Mononuclear cell (primary cell): Measurements from ENCODE around the gene UBE2E1. TPM values are rescaled to one million over a fixed set of nuclear protein-coding genes. Genes with fewer than 3 reads are reported as not detected.
"Not testable (repeated sequence)": the region's sequence is repeated elsewhere in the genome, so short reads cannot be mapped to it uniquely, and the experiment has no call there.

ENCODE experiments used
- H3K27me3 ChIP-seq: 2 replicates; pipeline ENCODE4 v1.6.0; 2011; ENCODE audit warnings: low read length, control low read depth; ENCODE audit not compliant: insufficient read depth
- H3K4me1 ChIP-seq: 2 replicates; pipeline ENCODE4 v1.5.1; 2011; ENCODE audit warnings: mild to moderate bottlenecking, low read length, control low read depth; ENCODE audit not compliant: insufficient read depth
- H3K4me3 ChIP-seq: 2 replicates; pipeline ENCODE4 v1.5.1; 2011; ENCODE audit warnings: mild to moderate bottlenecking, low read length, moderate library complexity
- H3K9me3 ChIP-seq: 2 replicates; pipeline ENCODE4 v1.5.1; 2011; ENCODE audit warnings: low read depth, mild to moderate bottlenecking, control low read depth, low read length
- total RNA-seq: library from RNA; depleted of rRNA; stranded (reverse); fragments of >200 nt; gene quantifications from one replicate; pipeline ENCODE4 v1.2.3, GENCODE V29; 2012

The UBE2E1 gene
- total RNA-seq, 1 donor: 113 TPM

DNA sequence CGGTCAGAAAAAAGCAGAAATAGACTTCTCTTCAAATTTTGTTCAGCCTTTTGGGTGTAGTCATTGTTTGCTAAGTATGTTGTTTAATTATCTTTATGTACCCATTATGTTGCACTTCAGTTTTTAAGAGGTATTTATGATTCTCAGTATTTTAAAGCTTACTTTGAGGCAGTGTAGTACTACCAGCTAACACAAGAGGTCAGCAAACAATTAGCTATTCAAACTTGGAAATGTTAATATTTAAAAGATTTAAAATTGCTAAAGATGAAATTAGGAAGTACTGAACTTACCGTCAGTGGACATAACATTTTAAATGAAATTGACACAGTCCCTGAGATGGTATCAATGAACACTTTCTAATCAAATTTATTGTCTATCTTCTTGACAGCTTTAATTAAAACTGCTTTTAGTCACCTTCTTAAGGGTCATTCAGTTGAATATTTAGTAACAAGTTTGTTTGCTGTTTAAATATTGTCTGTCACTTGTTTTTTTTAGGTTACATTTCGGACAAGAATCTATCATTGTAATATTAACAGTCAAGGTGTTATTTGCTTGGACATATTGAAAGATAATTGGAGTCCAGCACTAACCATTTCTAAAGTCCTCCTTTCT lies 83.0 kb downstream of the UBE2E1 start:
- H3K4me1 ChIP-seq: no peaks in the 10 kb centered on the region
- no peak overlapping the region for H3K4me3 ChIP-seq
- no peaks in the 10 kb centered on the region for H3K9me3 ChIP-seq
- no peaks in the 10 kb centered on the region for H3K27me3 ChIP-seq

DNA sequence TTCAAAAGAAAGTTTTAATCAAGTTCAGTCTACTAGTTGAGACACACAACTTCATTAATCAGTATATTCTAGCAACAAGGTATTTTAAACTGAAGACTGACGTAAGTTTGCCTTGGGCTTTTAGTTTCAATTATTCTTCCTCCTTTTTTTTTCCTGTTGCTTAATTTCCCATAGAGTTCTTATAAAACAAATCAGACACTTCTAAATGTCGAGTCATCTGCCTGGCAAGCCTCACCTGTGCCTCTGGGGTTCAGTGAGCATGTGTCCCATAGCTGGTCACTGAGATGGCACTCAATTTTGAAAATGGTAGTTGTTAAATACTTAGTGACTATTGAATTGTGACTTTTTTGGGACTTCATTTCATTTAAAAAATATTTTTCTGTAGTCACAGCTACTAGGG lies 83.6 kb downstream of the UBE2E1 start:
- no peaks in the 10 kb centered on the region for H3K4me1 ChIP-seq
- no peak overlapping the region for H3K4me3 ChIP-seq
- no peaks in the 10 kb centered on the region for H3K9me3 ChIP-seq
- no peaks in the 10 kb centered on the region for H3K27me3 ChIP-seq

DNA sequence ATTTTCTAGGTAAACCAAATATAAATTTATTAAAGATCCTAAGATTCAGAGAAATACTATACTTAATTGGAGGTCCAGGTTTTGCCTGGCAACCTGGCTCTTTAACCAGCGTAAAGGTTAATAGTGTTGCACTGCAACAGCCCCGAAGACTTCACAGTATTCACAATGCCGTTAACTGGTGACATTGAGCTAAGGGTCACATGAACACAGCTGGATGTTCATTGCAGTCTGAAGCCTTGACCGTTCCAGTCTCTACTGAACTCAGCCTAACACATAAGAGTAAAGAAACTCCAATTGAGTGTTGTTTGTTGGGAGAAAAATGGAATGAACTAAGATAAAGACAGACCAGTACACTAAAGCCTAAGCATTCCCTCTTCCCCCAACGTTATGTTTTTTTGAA lies 84.2 kb downstream of the UBE2E1 start:
- Histone ChIP-seq H3K27me3 (no peaks in the 10 kb centered on the region), H3K9me3 (no peaks in the 10 kb centered on the region), H3K4me1 (no peaks in the 10 kb centered on the region), H3K4me3 (no peak overlapping the region)

DNA sequence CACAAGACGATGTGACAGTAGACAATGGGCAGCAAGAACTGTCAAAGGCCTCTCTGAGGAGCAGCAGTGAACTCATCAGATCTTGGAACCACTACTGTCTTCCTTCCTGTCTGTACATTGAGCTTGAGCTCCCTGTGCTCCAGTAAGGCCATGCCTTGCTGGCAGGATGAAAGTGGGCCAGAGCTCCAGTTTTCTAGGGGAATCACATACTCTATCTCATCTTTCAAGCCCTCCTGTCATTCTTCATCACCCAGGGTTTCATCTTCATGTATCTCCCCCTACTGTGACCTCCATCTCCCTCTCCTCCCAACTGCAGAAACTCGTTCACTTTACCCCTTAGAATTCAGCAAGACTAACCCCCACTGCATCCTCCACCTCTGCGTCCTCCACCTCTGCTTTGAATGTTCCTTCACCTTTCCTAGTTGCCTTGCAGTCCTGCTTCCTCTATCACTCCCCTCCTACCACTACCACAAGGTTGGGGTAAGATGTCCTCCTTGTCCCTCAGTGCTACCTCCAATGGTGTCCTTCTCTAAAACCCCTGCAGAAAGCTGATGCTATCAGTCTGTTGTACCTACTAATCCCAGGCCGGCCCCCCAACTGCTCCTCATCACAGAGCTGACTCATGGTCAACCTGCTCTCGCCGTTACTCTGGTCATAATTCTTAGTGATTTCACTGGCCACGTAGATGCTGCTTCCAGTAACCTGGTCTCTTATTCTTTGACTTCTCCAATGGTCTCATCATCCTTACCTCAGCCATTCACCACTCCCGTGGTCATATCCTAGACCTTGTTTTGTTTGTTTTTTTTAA lies 88.7 kb downstream of the UBE2E1 start:
- no peaks in the 10 kb centered on the region for H3K4me1 ChIP-seq
- H3K4me3 ChIP-seq: no peak overlapping the region
- H3K27me3 ChIP-seq: no peaks in the 10 kb centered on the region
- H3K9me3 ChIP-seq: no peaks in the 10 kb centered on the region

DNA sequence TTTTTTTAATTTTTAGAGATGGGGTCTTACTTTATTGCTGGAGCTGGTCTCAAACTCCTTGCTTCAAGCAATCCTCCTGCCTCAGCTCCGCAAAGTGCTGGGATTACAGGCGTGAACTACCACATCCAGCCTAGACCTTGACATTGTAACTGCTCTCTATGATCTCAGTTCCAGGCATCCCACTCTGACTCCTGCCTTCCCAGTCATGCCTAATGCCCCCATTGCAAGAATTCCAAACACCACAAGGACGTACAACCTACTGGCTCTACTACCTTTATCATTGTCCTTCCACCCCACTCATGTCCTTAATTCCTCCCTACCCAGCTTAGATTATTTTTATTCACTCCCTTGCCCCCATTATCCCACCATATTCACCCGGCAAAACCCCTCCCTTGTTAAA lies 89.4 kb downstream of the UBE2E1 start:
- Histone ChIP-seq H3K9me3 (no peaks in the 10 kb centered on the region), H3K27me3 (no peaks in the 10 kb centered on the region), H3K4me3 (no peak overlapping the region), H3K4me1 (no peaks in the 10 kb centered on the region)

DNA sequence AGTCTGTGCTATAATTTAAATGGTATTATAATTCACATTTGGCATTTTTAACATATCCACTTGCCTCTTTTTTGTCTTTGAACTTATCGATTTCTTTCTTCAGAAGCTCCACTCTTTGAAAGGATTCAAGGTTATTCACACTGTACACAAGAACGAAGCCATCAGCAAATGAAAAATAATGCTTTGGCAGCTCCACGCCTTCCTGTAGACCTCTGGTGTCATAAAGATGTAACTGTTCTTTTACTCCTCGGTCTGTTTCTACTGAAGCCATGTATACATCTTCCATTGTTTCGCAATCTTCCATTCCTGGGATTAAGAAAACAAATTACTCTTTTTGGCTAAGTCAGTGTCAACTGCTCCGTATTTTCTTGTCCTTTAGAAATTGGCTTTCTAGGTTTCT lies 95.0 kb downstream of the UBE2E1 start:
- H3K9me3 ChIP-seq: no peaks in the 10 kb centered on the region
- no peaks in the 10 kb centered on the region for H3K27me3 ChIP-seq
- no peaks in the 10 kb centered on the region for H3K4me1 ChIP-seq
- no peak overlapping the region for H3K4me3 ChIP-seq

DNA sequence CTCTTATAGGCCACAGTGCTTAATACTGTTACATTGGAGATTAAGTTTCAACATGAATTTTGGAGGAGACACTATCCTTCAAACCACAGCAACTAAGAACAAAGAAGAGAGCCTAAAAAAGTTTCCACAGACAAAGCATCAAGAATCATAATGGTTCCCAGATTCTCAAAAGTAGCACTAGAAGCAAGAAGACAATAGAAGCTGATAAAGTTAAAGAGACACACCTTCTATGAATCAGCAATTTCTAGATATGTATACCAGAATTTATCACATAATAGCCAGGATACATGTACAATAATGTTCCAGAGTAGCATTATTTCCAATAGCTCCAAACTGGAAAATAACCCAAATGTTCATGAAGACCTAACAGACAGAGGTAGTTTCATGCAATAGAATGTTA lies 98.8 kb downstream of the UBE2E1 start:
- H3K4me3 ChIP-seq: no peak overlapping the region
- H3K4me1 ChIP-seq: no peaks in the 10 kb centered on the region
- H3K9me3 ChIP-seq: no peaks in the 10 kb centered on the region
- no peaks in the 10 kb centered on the region for H3K27me3 ChIP-seq

DNA sequence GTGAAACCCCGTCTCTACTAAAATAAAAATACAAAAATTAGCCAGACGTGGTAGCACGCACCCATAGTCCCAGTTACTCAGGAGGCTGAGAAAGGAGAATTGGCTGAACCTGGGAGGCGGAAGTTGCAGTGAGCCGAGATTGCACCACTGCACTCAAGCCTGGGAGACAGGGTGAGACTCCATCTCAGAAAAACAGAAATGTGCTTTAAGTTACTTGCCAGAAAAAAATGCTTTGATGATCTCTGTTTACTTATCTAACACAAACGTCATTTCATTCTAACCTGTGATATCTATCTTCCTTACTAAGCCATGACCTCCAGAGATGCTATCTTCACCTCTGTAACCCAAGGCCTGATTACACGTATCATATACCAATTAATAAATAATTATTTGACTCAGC lies 103.6 kb downstream of the UBE2E1 start:
- Histone ChIP-seq H3K27me3 (no peaks in the 10 kb centered on the region), H3K4me1 (no peaks in the 10 kb centered on the region), H3K9me3 (no peaks in the 10 kb centered on the region), H3K4me3 (no peak overlapping the region)

DNA sequence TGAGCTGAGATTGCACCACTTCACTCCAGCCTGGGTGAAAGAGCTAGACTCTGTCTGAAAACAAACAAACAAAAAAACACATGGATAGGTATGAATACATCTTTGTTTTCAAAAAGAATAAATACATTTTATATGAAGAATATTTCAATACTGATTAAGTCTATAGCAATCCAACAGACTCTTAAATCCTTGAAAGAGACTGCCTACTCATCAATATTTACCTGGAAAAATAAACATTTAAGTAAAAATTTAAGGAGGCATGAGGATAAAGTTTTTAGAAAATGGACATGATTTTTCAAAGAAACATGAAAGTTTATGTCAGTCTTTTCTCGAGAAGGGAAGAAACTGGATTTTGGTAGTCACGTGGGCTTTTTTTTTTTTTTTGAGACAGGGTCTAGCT lies 105.6 kb downstream of the UBE2E1 start:
- no peak overlapping the region for H3K4me3 ChIP-seq
- H3K9me3 ChIP-seq: no peaks in the 10 kb centered on the region
- no peaks in the 10 kb centered on the region for H3K27me3 ChIP-seq
- H3K4me1 ChIP-seq: peaks cover 15% of the 10 kb centered on the region

DNA sequence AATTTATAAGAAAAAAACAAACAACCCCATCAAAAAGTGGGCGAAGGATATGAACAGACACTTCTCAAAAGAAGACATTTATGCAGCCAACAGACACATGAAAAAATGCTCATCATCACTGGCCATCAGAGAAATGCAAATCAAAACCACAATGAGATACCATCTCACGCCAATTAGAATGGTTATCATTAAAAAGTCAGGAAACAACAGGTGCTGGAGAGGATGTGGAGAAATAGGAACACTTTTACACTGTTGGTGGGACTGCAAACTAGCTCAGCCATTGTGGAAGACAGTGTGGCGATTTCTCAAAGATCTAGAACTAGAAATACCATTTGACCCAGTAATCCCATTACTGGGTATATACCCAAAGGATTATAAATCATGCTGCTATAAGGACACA lies 106.6 kb downstream of the UBE2E1 start:
- H3K4me3 ChIP-seq, H3K27me3 ChIP-seq, H3K9me3 ChIP-seq: not testable (repeated sequence)
- peaks cover 16% of the 10 kb centered on the region for H3K4me1 ChIP-seq

DNA sequence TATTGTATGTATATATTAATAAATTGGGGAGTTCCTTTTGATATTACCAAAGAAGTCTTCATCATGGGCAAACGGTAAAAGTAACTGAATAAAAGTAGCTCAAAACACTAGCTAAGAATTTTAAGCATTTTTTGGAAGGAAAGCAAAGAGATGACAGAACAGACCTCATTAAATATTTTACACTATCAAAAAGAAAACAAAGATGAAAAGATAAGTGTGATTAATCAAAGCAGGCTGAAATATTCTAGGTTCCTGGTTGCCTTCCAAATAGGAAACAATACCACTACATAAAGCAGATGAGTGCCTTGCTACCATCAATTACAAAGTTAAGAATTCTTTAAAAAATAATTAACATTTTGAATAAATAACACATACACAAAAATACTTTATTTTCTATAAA lies 107.4 kb downstream of the UBE2E1 start:
- H3K27me3 ChIP-seq: no peaks in the 10 kb centered on the region
- H3K4me1 ChIP-seq: peaks cover 22% of the 10 kb centered on the region
- no peak overlapping the region for H3K4me3 ChIP-seq
- no peaks in the 10 kb centered on the region for H3K9me3 ChIP-seq

DNA sequence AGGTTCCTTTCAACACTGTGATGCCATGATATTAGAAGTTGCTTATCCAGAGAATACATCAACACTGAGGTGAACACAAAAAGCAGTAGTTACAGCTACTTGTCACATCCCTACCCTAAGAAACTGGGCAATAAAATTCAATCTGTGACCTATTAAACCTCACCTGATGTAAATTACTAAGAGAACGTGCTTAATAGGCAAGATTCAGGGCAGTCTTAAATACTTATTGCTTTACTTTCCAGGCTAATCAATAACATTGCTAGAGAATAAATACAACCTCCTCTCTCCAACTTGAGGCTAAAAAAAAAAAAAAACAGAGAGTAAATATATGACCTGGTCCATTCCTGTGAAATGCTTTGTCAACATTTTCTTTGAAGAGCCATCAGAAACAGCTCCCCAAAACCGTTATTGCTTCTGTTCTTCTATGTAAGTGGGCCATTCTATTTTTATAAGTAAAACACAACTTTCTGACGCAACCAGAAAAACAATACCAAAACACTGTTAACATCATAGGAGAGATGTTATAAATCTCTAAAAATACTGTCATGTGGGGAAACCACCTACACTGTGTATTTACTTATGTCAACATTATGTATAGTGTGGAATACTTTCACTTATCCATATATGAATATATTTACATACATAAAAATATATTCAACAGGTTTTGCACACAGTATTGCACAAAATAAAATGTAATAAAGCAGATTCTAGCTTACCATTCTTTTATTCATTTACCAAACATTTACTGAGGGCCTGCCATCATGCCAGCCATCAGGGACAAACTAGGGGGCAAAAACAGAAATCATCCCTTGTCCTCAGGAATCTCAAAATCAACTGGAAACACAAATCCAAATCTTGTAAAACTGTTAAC lies 108.4 kb downstream of the UBE2E1 start:
- Histone ChIP-seq H3K4me1 (peaks cover 31% of the 10 kb centered on the region), H3K27me3 (no peaks in the 10 kb centered on the region), H3K4me3 (no peak overlapping the region), H3K9me3 (no peaks in the 10 kb centered on the region)

DNA sequence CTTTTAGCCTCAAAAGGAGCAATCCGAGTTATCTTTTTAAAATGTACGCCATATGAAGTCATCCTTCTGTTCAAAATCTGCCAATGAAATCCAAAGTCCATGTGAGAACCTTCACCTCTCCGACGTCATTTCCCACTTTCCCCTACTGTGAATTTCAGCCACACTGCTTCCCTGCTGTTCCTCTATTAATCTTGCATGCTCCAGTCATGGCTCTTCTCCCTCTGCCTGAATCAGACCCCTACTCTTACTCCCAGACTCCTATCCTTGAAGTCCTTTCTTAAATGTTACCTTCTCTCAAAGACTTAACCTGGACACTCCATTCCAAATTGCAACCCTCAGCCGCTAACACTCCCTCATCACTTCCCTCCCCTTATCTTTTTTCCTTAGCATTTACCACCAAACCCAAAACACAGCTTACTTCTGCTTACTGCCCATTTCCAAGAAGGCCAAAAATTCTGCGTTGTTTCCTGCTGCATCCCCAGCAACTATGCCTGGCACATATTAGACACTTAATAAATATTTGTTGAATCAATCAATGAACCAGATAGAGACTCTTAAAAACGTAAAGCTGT lies 109.9 kb downstream of the UBE2E1 start:
- H3K4me3 ChIP-seq: peak overlapping the region; percentile 94
- peaks cover 33% of the 10 kb centered on the region for H3K4me1 ChIP-seq

DNA sequence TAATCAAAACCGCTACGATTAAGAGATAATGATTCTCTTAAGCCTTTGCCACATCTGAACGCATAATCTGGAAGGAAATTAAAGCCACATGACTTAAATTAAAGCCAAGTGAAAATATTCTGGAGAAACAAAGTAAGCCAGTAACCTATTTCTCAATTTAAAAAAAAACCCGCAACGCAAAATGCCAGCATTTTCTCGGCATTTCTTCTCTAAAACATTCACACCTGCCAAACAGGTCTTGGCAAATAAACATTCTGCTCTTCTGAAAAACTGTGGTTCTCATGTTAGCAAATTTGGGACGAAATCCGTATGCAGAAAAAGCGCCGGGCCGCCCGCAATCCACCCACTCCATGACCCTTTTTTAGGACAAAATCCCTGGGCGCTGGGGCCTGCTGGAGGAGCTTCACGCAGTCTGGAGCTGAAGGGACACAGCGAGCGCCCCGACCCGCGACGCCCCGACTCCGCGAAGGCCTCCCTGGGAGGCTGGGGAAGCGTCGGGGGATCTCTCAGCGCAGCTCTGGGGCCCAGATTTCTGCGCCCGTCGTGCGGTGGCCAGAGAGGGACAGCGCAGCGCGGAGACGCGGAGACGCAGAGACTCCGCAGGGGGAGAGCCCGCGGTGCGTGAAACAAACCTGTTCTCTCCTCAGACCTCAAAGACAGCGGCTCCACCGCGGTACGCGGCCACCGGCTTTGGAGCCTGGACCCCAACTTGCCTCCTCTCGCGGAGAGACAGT lies 110.6 kb downstream of the UBE2E1 start:
- Histone ChIP-seq H3K4me3 (peak overlapping the region; percentile 94), H3K4me1 (peaks cover 33% of the 10 kb centered on the region), H3K27me3 (no peaks in the 10 kb centered on the region), H3K9me3 (no peaks in the 10 kb centered on the region)

More for the DNA sequence above, 109.9 kb downstream of the UBE2E1 start:
- no peaks in the 10 kb centered on the region for H3K27me3 ChIP-seq
- no peaks in the 10 kb centered on the region for H3K9me3 ChIP-seq
